ENCODE results near the gene SVIL.
A peak's percentile ranks its signal among the peaks of the same experiment; 100 is the strongest.
"Not testable (repeated sequence)": the region's sequence is repeated elsewhere in the genome, so short reads cannot be mapped to it uniquely, and the experiment has no call there.

SVIL gene

GRCh38 chr10:29643771-29644501 is 9.2 kb upstream of the SVIL start:
- ATAC-seq (replicated peaks): no peak
- no peak for DNase-seq
- Mint-ChIP-seq H3K27ac (no peak overlapping the region), H3K4me3 (no peak overlapping the region), H3K4me1 (peaks cover 15 to 43% of the 10 kb centered on the region in 2 donors), H3K36me3 (no peaks in the 10 kb centered on the region), H3K27me3 (peaks cover 3 to 7% of the 10 kb centered on the region in 2 donors), H3K9me3 (no peaks in the 10 kb centered on the region)

- Mint-ChIP-seq H3K4me1 (peaks cover 14 to 33% of the 10 kb centered on the region in 2 donors), H3K9me3 (no peaks in the 10 kb centered on the region), H3K27me3 (peaks cover 3 to 7% of the 10 kb centered on the region in 2 donors), H3K4me3 (no peak overlapping the region), H3K27ac (no peak overlapping the region), H3K36me3 (no peaks in the 10 kb centered on the region)
- DNase-seq: no peak
- ATAC-seq (replicated peaks): no peak
Observed at GRCh38 chr10:29642990-29643389, 8.2 kb upstream of the SVIL start.

GRCh38 chr10:29637537-29637936 is 2.8 kb upstream of the SVIL start:
- Mint-ChIP-seq H3K9me3 (no peaks in the 10 kb centered on the region), H3K4me3 (no peak overlapping the region), H3K36me3 (no peaks in the 10 kb centered on the region), H3K27ac (no peak overlapping the region), H3K4me1 (peaks cover 15 to 47% of the 10 kb centered on the region in 2 donors), H3K27me3 (peaks cover 0 to 7% of the 10 kb centered on the region in 2 donors)
- ATAC-seq (replicated peaks) (no peak), DNase-seq (no peak)

GRCh38 chr10:29636178-29636577 is 1.4 kb upstream of the SVIL start:
- no peak for DNase-seq

GRCh38 chr10:29635711-29636144 is 957 bp upstream of the SVIL start:
- H3K9me3 Mint-ChIP-seq: peaks cover 1 to 3% of the 10 kb centered on the region in 2 donors

More at GRCh38 chr10:29636178-29636577, 1.4 kb upstream of the SVIL start:
- Mint-ChIP-seq H3K36me3 (no peaks in the 10 kb centered on the region), H3K27me3 (peaks cover 0 to 7% of the 10 kb centered on the region in 2 donors), H3K27ac (no peak overlapping the region), H3K4me1 (peaks cover 16 to 49% of the 10 kb centered on the region in 2 donors), H3K4me3 (no peak overlapping the region), H3K9me3 (no peaks in the 10 kb centered on the region)
- peak; percentile 33 to 46 for ATAC-seq (replicated peaks)

GRCh38 chr10:29634105-29634504 is 666 bp downstream of the SVIL start:
- H3K4me1 Mint-ChIP-seq: peaks cover 12 to 37% of the 10 kb centered on the region in 2 donors
- ATAC-seq (replicated peaks) (no peak), DNase-seq (no peak)
- H3K27me3 Mint-ChIP-seq: peaks cover 0 to 5% of the 10 kb centered on the region in 2 donors
- no peak overlapping the region for H3K4me3 Mint-ChIP-seq
- peaks cover 1 to 3% of the 10 kb centered on the region in 2 donors for H3K9me3 Mint-ChIP-seq
- no peaks in the 10 kb centered on the region for H3K36me3 Mint-ChIP-seq
- no peak overlapping the region for H3K27ac Mint-ChIP-seq

More at GRCh38 chr10:29635711-29636144, 957 bp upstream of the SVIL start:
- peak; percentile 35 to 41 for ATAC-seq (replicated peaks)
- Mint-ChIP-seq H3K4me1 (peaks cover 16 to 48% of the 10 kb centered on the region in 2 donors), H3K27me3 (peaks cover 0 to 12% of the 10 kb centered on the region in 2 donors), H3K36me3 (no peaks in the 10 kb centered on the region), H3K4me3 (no peak overlapping the region), H3K27ac (no peak overlapping the region)
- DNase-seq: no peak

- Mint-ChIP-seq H3K9me3 (peaks cover 1 to 3% of the 10 kb centered on the region in 2 donors), H3K27ac (no peak overlapping the region), H3K36me3 (no peaks in the 10 kb centered on the region), H3K4me3 (no peak overlapping the region), H3K4me1 (peaks cover 8 to 30% of the 10 kb centered on the region in 2 donors), H3K27me3 (peaks cover 0 to 5% of the 10 kb centered on the region in 2 donors)
- ATAC-seq (replicated peaks) (no peak), DNase-seq (no peak)
Observed at GRCh38 chr10:29631049-29631339, 3.8 kb downstream of the SVIL start.

- Mint-ChIP-seq H3K27ac (no peak overlapping the region), H3K4me1 (peaks cover 5 to 24% of the 10 kb centered on the region in 2 donors)
Observed at GRCh38 chr10:29630205-29631048, 4.3 kb downstream of the SVIL start.

GRCh38 chr10:29628912-29629526 is 5.8 kb downstream of the SVIL start:
- H3K4me3 Mint-ChIP-seq: no peak overlapping the region
- peaks cover 5 to 14% of the 10 kb centered on the region in 2 donors for H3K4me1 Mint-ChIP-seq
- H3K27ac Mint-ChIP-seq: no peak overlapping the region
- ATAC-seq (replicated peaks) (no peak), DNase-seq (no peak)
- peaks cover 0 to 5% of the 10 kb centered on the region in 2 donors for H3K27me3 Mint-ChIP-seq
- H3K9me3 Mint-ChIP-seq: peaks cover 1 to 3% of the 10 kb centered on the region in 2 donors
- H3K36me3 Mint-ChIP-seq: no peaks in the 10 kb centered on the region

More at GRCh38 chr10:29630205-29631048, 4.3 kb downstream of the SVIL start:
- no peaks in the 10 kb centered on the region for H3K36me3 Mint-ChIP-seq
- H3K27me3 Mint-ChIP-seq: peaks cover 0 to 5% of the 10 kb centered on the region in 2 donors
- ATAC-seq (replicated peaks): no peak
- DNase-seq: no peak
- peaks cover 1 to 3% of the 10 kb centered on the region in 2 donors for H3K9me3 Mint-ChIP-seq
- no peak overlapping the region for H3K4me3 Mint-ChIP-seq

- DNase-seq: no peak
- H3K36me3 Mint-ChIP-seq: no peaks in the 10 kb centered on the region
- H3K27me3 Mint-ChIP-seq: peaks cover 0 to 5% of the 10 kb centered on the region in 2 donors
- no peak for ATAC-seq (replicated peaks)
- no peak overlapping the region for H3K27ac Mint-ChIP-seq
- H3K9me3 Mint-ChIP-seq: peaks cover 1 to 3% of the 10 kb centered on the region in 2 donors
- peaks cover 5 to 10% of the 10 kb centered on the region in 2 donors for H3K4me1 Mint-ChIP-seq
- H3K4me3 Mint-ChIP-seq: no peak overlapping the region
Observed at GRCh38 chr10:29628311-29628710, 6.5 kb downstream of the SVIL start.

GRCh38 chr10:29627201-29628132 is 7.3 kb downstream of the SVIL start:
- DNase-seq (no peak), ATAC-seq (replicated peaks) (no peak)
- Mint-ChIP-seq H3K27me3 (peaks cover 0 to 5% of the 10 kb centered on the region in 2 donors), H3K9me3 (peaks cover 1 to 3% of the 10 kb centered on the region in 2 donors), H3K27ac (no peak overlapping the region), H3K4me1 (peaks cover under 1 to 1% of the 10 kb centered on the region in 2 donors), H3K4me3 (no peak overlapping the region), H3K36me3 (no peaks in the 10 kb centered on the region)

GRCh38 chr10:29624357-29624756 is 10.4 kb downstream of the SVIL start:
- not testable (repeated sequence) for H3K27me3 Mint-ChIP-seq; H3K4me3 Mint-ChIP-seq; H3K4me1 Mint-ChIP-seq; ATAC-seq (replicated peaks); H3K36me3 Mint-ChIP-seq; H3K9me3 Mint-ChIP-seq; H3K27ac Mint-ChIP-seq; DNase-seq

GRCh38 chr10:29623797-29624196 is 11.0 kb downstream of the SVIL start:
- no peak for ATAC-seq (replicated peaks)
- H3K9me3 Mint-ChIP-seq: no peaks in the 10 kb centered on the region
- no peaks in the 10 kb centered on the region for H3K4me1 Mint-ChIP-seq
- DNase-seq: no peak
- H3K4me3 Mint-ChIP-seq: no peak overlapping the region
- no peaks in the 10 kb centered on the region for H3K27me3 Mint-ChIP-seq
- H3K27ac Mint-ChIP-seq: no peak overlapping the region
- H3K36me3 Mint-ChIP-seq: no peaks in the 10 kb centered on the region

Data from stimulated activated naive B cell treated with anti-CD40 and anti-IgM and Interleukin-4, amounts not matched to agents 10 μg/mL and 1 μg/mL and 100 μg/mL, for 72 hours (primary cell).